HepG2 (cell line): Measurements from ENCODE around the gene PRKAG1. TPM values are rescaled to one million over a fixed set of nuclear protein-coding genes. Genes with fewer than 3 reads are reported as not detected.

Experiments used
- ATAC-seq: fragments of 200-7000 bp; cut with Tn5 transposase; 3 replicates; pipeline ENCODE4 v1.9.1; 2020; ENCODE audit warnings: mild to moderate bottlenecking, moderate library complexity
- BruUV-seq: library from RNA; stranded (reverse); fragments of 400-500 nt; replicated peaks from 2 replicates; lab custom pipeline; 2021; lab: Mats Ljungman, UMichigan
- CTCF ChIA-PET: fragments of 300-600 bp; formaldehyde crosslinking; extraction: SDS; loops from one replicate; lab custom pipeline; 2021; ENCODE audit warnings: low total read pairs, inconsistent platforms, low intra/inter-chr PET ratio; lab: Yijun Ruan, JAX
- POLR2A ChIA-PET: fragments of 350-600 bp; sonication (Branson Sonifier 250); formaldehyde crosslinking; loops from one replicate; lab custom pipeline; 2020; ENCODE audit warnings: antibody characterized with exemption, inconsistent platforms; lab: Yijun Ruan, JAX
- DNase-seq: peaks from one replicate; pipeline ENCODE4 v3.0.0-alpha.2; 2015; ENCODE audit warnings: low spot score
- FAIRE-seq: peaks from 3 replicates; lab custom pipeline; 2011; peaks lifted over from hg19 to GRCh38; lab: Jason Lieb, UNC
- H2AFZ ChIP-seq: one replicate; pipeline ENCODE4 v1.6.1; 2011; ENCODE audit warnings: low read length, inconsistent platforms
- H3K27ac ChIP-seq: fragments of 300-600 bp; 3 replicates; pipeline ENCODE4 v1.8.0; 2011; ENCODE audit warnings: mixed run types, mild to moderate bottlenecking, mixed read lengths, low read length, inconsistent platforms; ENCODE audit not compliant: insufficient read depth; ENCODE audit errors: extremely low read length
- H3K27me3 ChIP-seq, 2 experiments: fragments of 200-600 bp in 1 of 2; 2 replicates in 1 of 2; 3 replicates in 1 of 2; pipeline versions ENCODE4 v1.6.0 to v1.8.0; 2011; ENCODE audit warnings: low read length in 2 of 2, mild to moderate bottlenecking in 2 of 2, moderate library complexity in 2 of 2, inconsistent platforms in 1 of 2; ENCODE audit not compliant: insufficient read depth in 2 of 2, control insufficient read depth in 1 of 2
- H3K36me3 ChIP-seq, 2 experiments: fragments of 200-600 bp in 1 of 2; replicated peaks in 1 of 2; 2 replicates in 1 of 2; 3 replicates in 1 of 2; pipeline versions ENCODE4 v1.5.1 to v1.8.0; 2011; ENCODE audit warnings: low read length in 2 of 2, inconsistent platforms in 1 of 2; ENCODE audit not compliant: insufficient read depth in 2 of 2, control insufficient read depth in 1 of 2
- H3K4me1 ChIP-seq: 2 replicates; pipeline ENCODE4 v1.5.1; 2012; ENCODE audit warnings: low read length, inconsistent platforms; ENCODE audit not compliant: insufficient read depth
- H3K4me2 ChIP-seq: 2 replicates; pipeline ENCODE4 v1.6.0; 2011; ENCODE audit warnings: low read depth, low read length, inconsistent platforms
- H3K4me3 ChIP-seq, 3 experiments: fragments of 200-600 bp in 1 of 3; sonication (generic), shearing (Covaris generic) in 1 of 3; replicated peaks in 1 of 3; 2 replicates each; pipeline ENCODE4 v1.5.1; 2011 to 2016; ENCODE audit warnings: low read length in 3 of 3, inconsistent platforms in 2 of 3, low read depth in 2 of 3, mild to moderate bottlenecking in 2 of 3, control low read depth in 1 of 3, mixed read lengths in 1 of 3; ENCODE audit not compliant: insufficient read depth in 1 of 3
- H3K79me2 ChIP-seq: one replicate; pipeline ENCODE4 v1.6.1; 2011; ENCODE audit warnings: low read length, inconsistent platforms; ENCODE audit not compliant: insufficient read depth
- H3K9ac ChIP-seq: 2 replicates; pipeline ENCODE4 v1.6.0; 2011; ENCODE audit warnings: mild to moderate bottlenecking, low read depth, low read length, inconsistent platforms; ENCODE audit not compliant: insufficient read depth
- H3K9me3 ChIP-seq: 2 replicates; pipeline ENCODE4 v1.5.1; 2012; ENCODE audit warnings: mild to moderate bottlenecking, low read length
- H4K20me1 ChIP-seq: 2 replicates; pipeline ENCODE4 v1.6.0; 2011; ENCODE audit warnings: inconsistent platforms, mild to moderate bottlenecking, low read length, moderate library complexity; ENCODE audit not compliant: insufficient read depth
- CCAR2 ChIP-seq: fragments of 200-400 bp; formaldehyde crosslinking; optimal IDR thresholded peaks from 2 replicates; pipeline ENCODE3; 2018; ENCODE audit warnings: low read depth, mild to moderate bottlenecking, low read length, moderate library complexity
- GATA4 ChIP-seq: sonication (generic); IDR thresholded peaks from 2 replicates; pipeline ENCODE4 v1.6.1; 2016; ENCODE audit warnings: antibody characterized with exemption, low read depth, borderline replicate concordance
- JARID2 ChIP-seq: sonication (generic); formaldehyde crosslinking; IDR thresholded peaks from 2 replicates; pipeline ENCODE4 v1.8.1; 2023; ENCODE audit warnings: missing genetic modification reagents, inconsistent platforms; ENCODE audit not compliant: insufficient replicate concordance
- KAT8 ChIP-seq: IDR thresholded peaks from 2 replicates; pipeline ENCODE4 v1.6.1; 2016; ENCODE audit warnings: missing genetic modification reagents, missing compliant biosample characterization
- PPARG ChIP-seq: conservative IDR thresholded peaks from 2 replicates; pipeline ENCODE4 v1.6.1; 2016; ENCODE audit warnings: missing biosample characterization, missing genetic modification reagents
- PTBP1 ChIP-seq: fragments of 200-400 bp; formaldehyde crosslinking; IDR thresholded peaks from 2 replicates; pipeline ENCODE4 v1.6.1; 2018; ENCODE audit warnings: low read length, low read depth; ENCODE audit not compliant: poor library complexity, severe bottlenecking
- RBM39 ChIP-seq: fragments of 200-400 bp; formaldehyde crosslinking; IDR thresholded peaks from one replicate; pipeline ENCODE4 v1.6.1; 2018; ENCODE audit warnings: antibody characterized with exemption, mild to moderate bottlenecking, low read depth, low read length; ENCODE audit not compliant: poor library complexity, severe bottlenecking
- SMYD3 ChIP-seq: sonication (generic); formaldehyde crosslinking; IDR thresholded peaks from 2 replicates; pipeline ENCODE4 v1.8.1; 2023; ENCODE audit warnings: mild to moderate bottlenecking, missing genetic modification reagents
- SP2 ChIP-seq: sonication (generic); formaldehyde crosslinking; IDR thresholded peaks from 2 replicates; pipeline ENCODE4 v1.5.1; 2020; ENCODE audit warnings: mild to moderate bottlenecking, missing genetic modification reagents
- ZBTB49 ChIP-seq: sonication (generic); formaldehyde crosslinking; IDR thresholded peaks from 2 replicates; pipeline ENCODE4 v1.4.0; 2020; ENCODE audit warnings: missing genetic modification reagents, borderline replicate concordance
- ZNF326 ChIP-seq: sonication (generic); formaldehyde crosslinking; IDR thresholded peaks from 2 replicates; pipeline ENCODE4 v1.4.0; 2020; ENCODE audit warnings: missing genetic modification reagents, borderline replicate concordance
- ZXDC ChIP-seq: sonication (generic); formaldehyde crosslinking; IDR thresholded peaks from 2 replicates; pipeline ENCODE4 v1.5.0; 2020; ENCODE audit warnings: mild to moderate bottlenecking, missing genetic modification reagents
- WGBS: methylation state at CpG from one replicate; pipeline ENCODE4 v1.1.6; 2017; ENCODE audit warnings: low lambda C conversion rate; 5-methylcytosine and 5-hydroxymethylcytosine counted together
- in situ Hi-C: cut with HindIII; loops from 2 replicates; pipeline ENCODE4 v1.10.0; 2017; ENCODE audit warnings: low pct_unique_long_range_greater_than_20kb; ENCODE audit not compliant: extremely low pct_ligation_motif_present
- intact Hi-C: fragments of 100-400 bp; cut with micrococcal nuclease; formaldehyde crosslinking; loops from one replicate; pipeline ENCODE4 v1.10.0; 2022; ENCODE audit not compliant: unreplicated experiment
- polyA plus RNA-seq, 8 experiments: library from polyadenylated mRNA; depleted of rRNA in 3 of 8; stranded (reverse) in 7 of 8; unstranded in 1 of 8; fragments of >200 nt; fragmentation: Illumina TruSeq in 4 of 8; extraction: Trizol in 4 of 8; gene quantifications; 2 replicates each; pipeline versions ENCODE4 v1.2.1 to v1.2.3, GENCODE V29; 2011 to 2016; ENCODE audit warnings: low read depth in 4 of 8, missing spikeins in 1 of 8, mixed read lengths in 1 of 8; ENCODE audit not compliant: insufficient read depth in 1 of 8
- total RNA-seq, 5 experiments: library from RNA; depleted of rRNA; stranded (reverse); fragments of >200 nt; fragmentation: Illumina TruSeq; extraction: Trizol; gene quantifications; 2 replicates each; pipeline ENCODE4 v1.2.3, GENCODE V29; 2016; ENCODE audit warnings: low read depth in 1 of 5
- TF ChIP-seq, protein P1 (sequence below): sonication (generic); formaldehyde crosslinking; IDR thresholded peaks from 2 replicates; pipeline ENCODE4 v1.4.0; 2020; ENCODE audit warnings: mild to moderate bottlenecking, missing genetic modification reagents
- TF ChIP-seq, protein P2 (sequence below): IDR thresholded peaks from 2 replicates; pipeline ENCODE4 v1.6.1; 2016; ENCODE audit warnings: mild to moderate bottlenecking
- TF ChIP-seq, protein P3 (sequence below), 2 experiments: fragments of 450-650 bp in 1 of 2; sonication (generic) in 1 of 2; formaldehyde crosslinking; IDR thresholded peaks; 2 replicates each; pipeline versions ENCODE4 v1.5.0 to v1.8.0; 2020 to 2022; ENCODE audit warnings: mild to moderate bottlenecking in 1 of 2, missing genetic modification reagents in 1 of 2

PRKAG1 gene
- total and polyA plus RNA-seq, 2 of the 13 experiments (the other 11 are each of a cell fraction or from before 2014, with no cell fraction given), result 26.1 to 32.8 TPM

DNA sequence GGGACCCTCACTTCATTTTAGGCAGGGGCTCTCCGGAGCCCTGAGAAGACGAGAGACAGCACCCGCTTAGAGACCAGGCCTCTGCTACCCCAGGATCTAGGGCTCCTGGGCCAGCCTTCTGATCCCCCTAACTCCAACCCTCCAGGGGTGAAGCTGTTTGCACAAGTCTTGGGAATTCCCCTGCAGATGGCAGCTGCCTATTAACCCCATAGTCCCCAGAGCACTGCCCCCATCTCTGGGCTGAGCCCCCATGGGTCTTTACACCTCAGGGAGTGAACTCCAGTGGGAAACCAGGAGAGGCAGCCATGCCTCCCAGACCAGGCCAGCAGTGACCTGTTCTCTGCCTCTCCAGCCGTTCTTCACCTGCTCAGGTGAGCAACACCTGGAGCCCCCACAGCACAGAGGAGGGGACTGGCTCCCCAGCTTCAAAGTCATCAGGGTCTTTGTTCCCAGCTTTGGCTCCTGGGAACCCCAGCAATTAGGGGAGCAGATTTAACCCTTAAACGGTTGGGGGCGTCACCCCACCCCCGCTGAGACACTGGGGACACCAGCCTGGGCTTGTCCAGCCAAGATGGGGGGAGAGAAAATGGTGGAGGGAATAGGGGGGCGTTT, 49.3 kb downstream of the PRKAG1 start (continued):
- no peak for TF ChIP-seq ZBTB49 (CRISPR knock-in tag)
- TF ChIP-seq, protein P1, sequence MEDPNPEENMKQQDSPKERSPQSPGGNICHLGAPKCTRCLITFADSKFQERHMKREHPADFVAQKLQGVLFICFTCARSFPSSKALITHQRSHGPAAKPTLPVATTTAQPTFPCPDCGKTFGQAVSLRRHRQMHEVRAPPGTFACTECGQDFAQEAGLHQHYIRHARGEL (CRISPR knock-in tag), result no peak
- TF ChIP-seq ZXDC (CRISPR knock-in tag), result no peak
- TF ChIP-seq SMYD3 (CRISPR knock-in tag), result no peak
- no peak for TF ChIP-seq PPARG

GRCh38 chr12:48968467-48968866, 50.1 kb downstream of the PRKAG1 start:
- in situ Hi-C loops (no loop called here), intact Hi-C loops (no loop called here)
- H4K20me1 ChIP-seq, result peaks cover 6% of the 10 kb centered on the region; the same call in 1 of the 2 replicates
- peaks cover 38% of the 10 kb centered on the region for H3K4me1 ChIP-seq
- no TSS peak for BruUV-seq
- H3K36me3 ChIP-seq, result no peaks in the 10 kb centered on the region
- no peak overlapping the region for H3K9ac ChIP-seq
- 11% methylated on average over 3 of the region's 3 CpGs for WGBS
- no peaks in the 10 kb centered on the region for H3K9me3 ChIP-seq
- no peak overlapping the region for H3K27ac ChIP-seq
- POLR2A ChIA-PET, result interaction anchor here (1.0 to 1.6 kb wide), 2 partner anchors 11 kb away, joined by 4 to 7 read pairs; partner anchors contain the start of gene ARF3
- peaks cover 24 to 83% of the 10 kb centered on the region in 2 experiments for H3K27me3 ChIP-seq
- no peak for DNase-seq
- CTCF ChIA-PET, result no interaction called here
- FAIRE-seq, result no peak
- no peak overlapping the region for H2AFZ ChIP-seq
- ATAC-seq, result no peak
- no peak overlapping the region for H3K4me2 ChIP-seq
- H3K79me2 ChIP-seq, result no peaks in the 10 kb centered on the region
- no peak overlapping the region for H3K4me3 ChIP-seq
- no peak for TF ChIP-seq SP2
- no peak for TF ChIP-seq JARID2 (CRISPR knock-in tag)
- no peak for TF ChIP-seq PTBP1
- TF ChIP-seq CCAR2, result no peak
- TF ChIP-seq GATA4, result no peak
- TF ChIP-seq, protein P2, sequence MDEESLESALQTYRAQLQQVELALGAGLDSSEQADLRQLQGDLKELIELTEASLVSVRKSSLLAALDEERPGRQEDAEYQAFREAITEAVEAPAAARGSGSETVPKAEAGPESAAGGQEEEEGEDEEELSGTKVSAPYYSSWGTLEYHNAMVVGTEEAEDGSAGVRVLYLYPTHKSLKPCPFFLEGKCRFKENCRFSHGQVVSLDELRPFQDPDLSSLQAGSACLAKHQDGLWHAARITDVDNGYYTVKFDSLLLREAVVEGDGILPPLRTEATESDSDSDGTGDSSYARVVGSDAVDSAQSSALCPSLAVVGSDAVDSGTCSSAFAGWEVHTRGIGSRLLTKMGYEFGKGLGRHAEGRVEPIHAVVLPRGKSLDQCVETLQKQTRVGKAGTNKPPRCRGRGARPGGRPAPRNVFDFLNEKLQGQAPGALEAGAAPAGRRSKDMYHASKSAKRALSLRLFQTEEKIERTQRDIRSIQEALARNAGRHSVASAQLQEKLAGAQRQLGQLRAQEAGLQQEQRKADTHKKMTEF (CRISPR knock-in tag), result no peak
- no peak for TF ChIP-seq KAT8
- TF ChIP-seq, protein P3, sequence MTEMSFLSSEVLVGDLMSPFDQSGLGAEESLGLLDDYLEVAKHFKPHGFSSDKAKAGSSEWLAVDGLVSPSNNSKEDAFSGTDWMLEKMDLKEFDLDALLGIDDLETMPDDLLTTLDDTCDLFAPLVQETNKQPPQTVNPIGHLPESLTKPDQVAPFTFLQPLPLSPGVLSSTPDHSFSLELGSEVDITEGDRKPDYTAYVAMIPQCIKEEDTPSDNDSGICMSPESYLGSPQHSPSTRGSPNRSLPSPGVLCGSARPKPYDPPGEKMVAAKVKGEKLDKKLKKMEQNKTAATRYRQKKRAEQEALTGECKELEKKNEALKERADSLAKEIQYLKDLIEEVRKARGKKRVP (CRISPR knock-in tag; IDR thresholded peaks at IDR 0.05), result no peak
- no peak for TF ChIP-seq ZNF326 (CRISPR knock-in tag)
- TF ChIP-seq RBM39, result no peak
